NT2/D1 (cell line): ENCODE data around the gene PDHX.

Experiments used
- SUZ12 ChIP-seq: IDR thresholded peaks from 2 replicates; pipeline ENCODE4 v1.6.1; 2011; ENCODE audit not compliant: insufficient read length, insufficient read depth; ENCODE audit errors: extremely low read depth
- YY1 ChIP-seq: IDR thresholded peaks from 2 replicates; pipeline ENCODE4 v1.6.1; 2011; ENCODE audit not compliant: insufficient read length, insufficient read depth
- ZNF274 ChIP-seq: IDR thresholded peaks from 2 replicates; pipeline ENCODE4 v1.6.1; 2011; ENCODE audit warnings: mild to moderate bottlenecking, low read depth, low read length

GRCh38 chr11:34970480-34970879, 54.1 kb downstream of the PDHX start:
- TF ChIP-seq SUZ12, result no peak
- TF ChIP-seq YY1, result no peak
- TF ChIP-seq ZNF274, result no peak
